ENCODE measurements around the gene RAPGEF1.
"Not testable (repeated sequence)": the region's sequence is repeated elsewhere in the genome, so short reads cannot be mapped to it uniquely, and the experiment has no call there.

RAPGEF1 gene

GRCh38 chr9:131656356-131657036 lies 83.4 kb downstream of the RAPGEF1 start:
- in situ Hi-C loops (cut with MboI; ENCODE audit: low sequenced_read_pairs), result no loop called here

- in situ Hi-C loops (cut with MboI; ENCODE audit: low sequenced_read_pairs), result not testable (repeated sequence)
These were observed 85.5 kb downstream of the RAPGEF1 start for GRCh38 chr9:131654369-131654768.

- in situ Hi-C loops (cut with MboI; ENCODE audit: low sequenced_read_pairs), result no loop called here
These were observed 88.3 kb downstream of the RAPGEF1 start for GRCh38 chr9:131651599-131651998.

GRCh38 chr9:131651160-131651559 lies 88.7 kb downstream of the RAPGEF1 start:
- in situ Hi-C loops (cut with MboI; ENCODE audit: low sequenced_read_pairs), result no loop called here

GRCh38 chr9:131650254-131650653 lies 89.6 kb downstream of the RAPGEF1 start:
- in situ Hi-C loops (cut with MboI; ENCODE audit: low sequenced_read_pairs), result no loop called here

GRCh38 chr9:131649646-131650045 lies 90.2 kb downstream of the RAPGEF1 start:
- in situ Hi-C loops (cut with MboI; ENCODE audit: low sequenced_read_pairs), result no loop called here

GRCh38 chr9:131645078-131645776 lies 94.6 kb downstream of the RAPGEF1 start:
- in situ Hi-C loops (cut with MboI; ENCODE audit: low sequenced_read_pairs), result no loop called here

GRCh38 chr9:131642496-131643083 lies 97.3 kb downstream of the RAPGEF1 start:
- in situ Hi-C loops (cut with MboI; ENCODE audit: low sequenced_read_pairs), result no loop called here

- in situ Hi-C loops (cut with MboI; ENCODE audit: low sequenced_read_pairs), result no loop called here
These were observed 98.0 kb downstream of the RAPGEF1 start for GRCh38 chr9:131641618-131642495.

GRCh38 chr9:131640438-131641137 lies 99.3 kb downstream of the RAPGEF1 start:
- in situ Hi-C loops (cut with MboI; ENCODE audit: low sequenced_read_pairs), result no loop called here

- in situ Hi-C loops (cut with MboI; ENCODE audit: low sequenced_read_pairs), result no loop called here
These were observed 100.0 kb downstream of the RAPGEF1 start for GRCh38 chr9:131639769-131640437.

GRCh38 chr9:131636593-131636992 lies 103.3 kb downstream of the RAPGEF1 start:
- in situ Hi-C loops (cut with MboI; ENCODE audit: low sequenced_read_pairs), result no loop called here

GRCh38 chr9:131635892-131636291 lies 104.0 kb downstream of the RAPGEF1 start:
- in situ Hi-C loops (cut with MboI; ENCODE audit: low sequenced_read_pairs), result no loop called here

GRCh38 chr9:131635285-131635684 lies 104.6 kb downstream of the RAPGEF1 start:
- in situ Hi-C loops (cut with MboI; ENCODE audit: low sequenced_read_pairs), result no loop called here

- in situ Hi-C loops (cut with MboI; ENCODE audit: low sequenced_read_pairs), result no loop called here
These were observed 106.3 kb downstream of the RAPGEF1 start for GRCh38 chr9:131633491-131634031.

GRCh38 chr9:131631306-131631705 lies 108.6 kb downstream of the RAPGEF1 start:
- in situ Hi-C loops (cut with MboI; ENCODE audit: low sequenced_read_pairs), result no loop called here

- in situ Hi-C loops (cut with MboI; ENCODE audit: low sequenced_read_pairs), result no loop called here
These were observed 109.6 kb downstream of the RAPGEF1 start for GRCh38 chr9:131630205-131630831.

GRCh38 chr9:131629825-131630204 lies 110.1 kb downstream of the RAPGEF1 start:
- in situ Hi-C loops (cut with MboI; ENCODE audit: low sequenced_read_pairs), result no loop called here

- in situ Hi-C loops (cut with MboI; ENCODE audit: low sequenced_read_pairs), result no loop called here
These were observed 110.7 kb downstream of the RAPGEF1 start for GRCh38 chr9:131629226-131629500.

All from hTERT RPE-1 (cell line).